GM12878 (cell line): Measurements from ENCODE around the gene OR8G5. TPM values are rescaled to one million over a fixed set of nuclear protein-coding genes. Genes with fewer than 3 reads are reported as not detected.

Experiments
- ATAC-seq: fragments of 200-7000 bp; cut with Tn5 transposase; 3 replicates; pipeline ENCODE4 v1.9.1; 2020; ENCODE audit warnings: mild to moderate bottlenecking, moderate library complexity
- BruUV-seq: library from RNA; stranded (reverse); fragments of 400-500 nt; replicated peaks from 2 replicates; lab custom pipeline; 2021; lab: Mats Ljungman, UMichigan
- CTCF ChIA-PET: fragments of 300-600 bp; sonication (Branson Sonifier 250); formaldehyde crosslinking; extraction: SDS; loops from one replicate; lab custom pipeline; 2021; ENCODE audit warnings: inconsistent platforms; lab: Yijun Ruan, JAX
- POLR2A ChIA-PET: fragments of 350-600 bp; formaldehyde crosslinking; extraction: SDS; loops from one replicate; lab custom pipeline; 2021; ENCODE audit warnings: inconsistent platforms; lab: Charles Lee
- RAD21 ChIA-PET: fragments of 300-600 bp; sonication (Branson Sonifier 250); formaldehyde crosslinking; loops from one replicate; lab custom pipeline; 2023; ENCODE audit warnings: antibody characterized with exemption; ENCODE audit not compliant: unreplicated experiment; lab: Charles Lee
- SMC1A ChIA-PET: fragments of 300-600 bp; sonication (Branson Sonifier 250); formaldehyde crosslinking; loops from one replicate; lab custom pipeline; 2023; ENCODE audit not compliant: unreplicated experiment, uncharacterized antibody; lab: Charles Lee
- DNase-seq: peaks from one replicate; pipeline ENCODE4 v3.0.0-alpha.2; 2011; ENCODE audit warnings: low read depth, low spot score
- FAIRE-seq: peaks from 3 replicates; lab custom pipeline; 2011; peaks lifted over from hg19 to GRCh38; lab: Jason Lieb, UNC
- H2AFZ ChIP-seq: 2 replicates; pipeline ENCODE4 v1.6.0; 2011; ENCODE audit warnings: low read depth, low read length, control low read depth; ENCODE audit not compliant: control insufficient read depth
- H3K27ac ChIP-seq: 2 replicates; pipeline ENCODE4 v1.5.1; 2011; ENCODE audit warnings: control low read depth; ENCODE audit not compliant: control insufficient read depth, insufficient read depth
- H3K27me3 ChIP-seq, 2 experiments: replicated peaks in 1 of 2; 2 replicates each; pipeline versions ENCODE4 v1.6.0 to v1.6.1; 2011; ENCODE audit warnings: low read length in 1 of 2; ENCODE audit not compliant: control insufficient read depth in 2 of 2, insufficient read depth in 2 of 2
- H3K36me3 ChIP-seq, 2 experiments: 2 replicates each; pipeline ENCODE4 v1.5.1; 2011; ENCODE audit warnings: low read length in 1 of 2; ENCODE audit not compliant: control insufficient read depth in 2 of 2, insufficient read depth in 2 of 2
- H3K4me1 ChIP-seq: 2 replicates; pipeline ENCODE4 v1.6.1; 2011; ENCODE audit warnings: mild to moderate bottlenecking, low read length, moderate library complexity, mixed read lengths; ENCODE audit not compliant: control insufficient read depth, insufficient read depth
- H3K4me2 ChIP-seq: 2 replicates; pipeline ENCODE4 v1.6.0; 2011; ENCODE audit warnings: control low read depth; ENCODE audit not compliant: control insufficient read depth, insufficient read depth
- H3K4me3 ChIP-seq: fragments of 200-600 bp; sonication (generic); 2 replicates; pipeline ENCODE4 v1.5.1; 2016
- H3K79me2 ChIP-seq: 2 replicates; pipeline ENCODE4 v1.6.0; 2011; ENCODE audit warnings: low read length; ENCODE audit not compliant: control insufficient read depth, insufficient read depth
- H3K9ac ChIP-seq: 2 replicates; pipeline ENCODE4 v1.8.0; 2011; ENCODE audit warnings: low read length, control low read depth, mixed read lengths; ENCODE audit not compliant: control insufficient read depth, insufficient read depth
- H3K9me3 ChIP-seq: replicated peaks from 3 replicates; pipeline ENCODE4 v1.5.1; 2011; ENCODE audit warnings: mild to moderate bottlenecking, low read length; ENCODE audit not compliant: control insufficient read depth, insufficient read depth
- H4K20me1 ChIP-seq: 2 replicates; pipeline ENCODE4 v1.6.0; 2011; ENCODE audit not compliant: control insufficient read depth, insufficient read depth
- ATF7 ChIP-seq: fragments of 450-650 bp; IDR thresholded peaks from 2 replicates; pipeline ENCODE4 v1.6.1; 2016; ENCODE audit warnings: low read depth, mild to moderate bottlenecking
- CEBPB ChIP-seq, 2 experiments: fragments of 150-350 bp in 1 of 2; IDR thresholded peaks; 2 replicates each; pipeline ENCODE4 v1.6.1; 2012 to 2014; ENCODE audit warnings: low read depth in 2 of 2, low read length in 2 of 2, borderline replicate concordance in 1 of 2, inconsistent platforms in 1 of 2
- FOXK2 ChIP-seq: fragments of 450-650 bp; IDR thresholded peaks from 2 replicates; pipeline ENCODE4 v1.6.1; 2017; ENCODE audit warnings: mild to moderate bottlenecking, moderate library complexity
- GATAD2B ChIP-seq: fragments of 450-650 bp; conservative IDR thresholded peaks from 2 replicates; pipeline ENCODE4 v1.6.1; 2017; ENCODE audit warnings: low read depth, mild to moderate bottlenecking, moderate library complexity
- JUND ChIP-seq: IDR thresholded peaks from 2 replicates; pipeline ENCODE4 v1.6.1; 2012; ENCODE audit warnings: low read depth, mild to moderate bottlenecking, low read length, improper control_type of control experiment, moderate library complexity
- KDM1A ChIP-seq: fragments of 200-600 bp; sonication (generic); IDR thresholded peaks from 2 replicates; pipeline ENCODE4 v1.6.1; 2016; ENCODE audit warnings: borderline replicate concordance
- MXI1 ChIP-seq: fragments of 150-350 bp; IDR thresholded peaks from 2 replicates; pipeline ENCODE4 v1.6.1; 2011; ENCODE audit warnings: low read depth, mild to moderate bottlenecking, inconsistent platforms, low read length, improper control_type of control experiment
- NFXL1 ChIP-seq: fragments of 450-650 bp; IDR thresholded peaks from 2 replicates; pipeline ENCODE4 v1.6.1; 2017; ENCODE audit warnings: antibody characterized with exemption, mild to moderate bottlenecking, borderline replicate concordance
- PML ChIP-seq: IDR thresholded peaks from 2 replicates; pipeline ENCODE4 v1.6.1; 2012; ENCODE audit warnings: low read length, inconsistent platforms
- YBX1 ChIP-seq: fragments of 450-650 bp; IDR thresholded peaks from 2 replicates; pipeline ENCODE4 v1.6.1; 2016; ENCODE audit warnings: antibody characterized with exemption
- ZNF384 ChIP-seq: IDR thresholded peaks from 2 replicates; pipeline ENCODE4 v1.6.1; 2012; ENCODE audit warnings: low read depth, mild to moderate bottlenecking, low read length, improper control_type of control experiment, borderline replicate concordance
- WGBS: methylation state at CpG from one replicate; pipeline ENCODE4 v1.1.6; 2016; ENCODE audit warnings: low lambda C conversion rate; ENCODE audit not compliant: insufficient replicate concordance, insufficient coverage; ENCODE audit errors: missing lambda C conversion rate; 5-methylcytosine and 5-hydroxymethylcytosine counted together
- in situ Hi-C: fragments of 300-500 bp; cut with MboI; formaldehyde crosslinking; loops from 9 replicates; pipeline ENCODE4 v1.14.3; 2018; ENCODE audit warnings: mixed read lengths
- intact Hi-C: fragments of 100-400 bp; cut with micrococcal nuclease; formaldehyde crosslinking; loops from one replicate; pipeline ENCODE4 v1.14.2; 2022; ENCODE audit not compliant: unreplicated experiment
- polyA plus RNA-seq, 11 experiments: library from polyadenylated mRNA; depleted of rRNA in 4 of 11; unstranded in 6 of 11; stranded (reverse) in 5 of 11; fragments of >200 nt; fragmentation: Nextera tagmentation in 4 of 11; fragmentation: Illumina TruSeq in 1 of 11; extraction: Ambion mirVana in 4 of 11; extraction: Trizol in 1 of 11; gene quantifications; 1 replicate in 1 of 11; 2 replicates in 10 of 11; pipeline versions ENCODE4 v1.2.1 to v1.2.3, GENCODE V29; 2011 to 2016; ENCODE audit warnings: inconsistent platforms in 2 of 11, missing spikeins in 2 of 11, low read depth in 1 of 11
- total RNA-seq, 4 experiments: library from RNA; depleted of rRNA in 3 of 4; stranded (reverse); fragments of >200 nt in 3 of 4; fragmentation: Illumina TruSeq in 1 of 4; extraction: Trizol in 1 of 4; gene quantifications; 2 replicates each; pipeline versions ENCODE4 v1.2.1 to v1.2.3, GENCODE V29; 2013 to 2021
- TF ChIP-seq, protein P1 (sequence below): fragments of 450-650 bp; IDR thresholded peaks from 2 replicates; pipeline ENCODE4 v1.6.1; 2017; ENCODE audit warnings: mild to moderate bottlenecking
- TF ChIP-seq, protein P2 (sequence below): fragments of 150-350 bp; IDR thresholded peaks from 2 replicates; pipeline ENCODE4 v1.6.1; 2016; ENCODE audit warnings: low read depth, low read length
- TF ChIP-seq, protein P3 (sequence below): IDR thresholded peaks from 2 replicates; pipeline ENCODE4 v1.6.1; 2012; ENCODE audit warnings: mild to moderate bottlenecking, low read depth, low read length

Gene OR8G5
- total and polyA plus RNA-seq, 10 of the 15 experiments (the other 5 are each of a cell fraction or from before 2014, with no cell fraction given), result not detected

DNA sequence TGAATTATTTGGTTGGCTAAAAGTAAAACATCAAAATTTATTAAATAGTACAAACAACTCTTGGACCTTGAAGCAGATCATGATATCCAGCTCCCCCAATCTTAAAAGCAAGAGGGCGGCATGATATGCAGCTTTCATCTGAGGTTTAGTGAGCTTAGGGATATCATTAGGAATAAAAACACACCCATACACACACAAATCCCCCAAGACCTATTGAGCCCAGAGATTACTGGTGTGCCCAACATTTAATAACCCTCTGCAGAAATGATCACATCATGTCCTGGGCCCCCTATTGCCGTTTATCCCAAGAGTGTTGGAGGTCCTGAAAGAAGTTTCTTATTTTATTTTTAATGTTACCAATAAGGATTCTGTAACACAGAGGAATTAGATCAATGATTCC, 57.7 kb downstream of the OR8G5 start, which contains the start of gene OR8D1 (continued):
- TF ChIP-seq FOXK2, result no peak
- no peak for TF ChIP-seq YBX1
- TF ChIP-seq, protein P1, sequence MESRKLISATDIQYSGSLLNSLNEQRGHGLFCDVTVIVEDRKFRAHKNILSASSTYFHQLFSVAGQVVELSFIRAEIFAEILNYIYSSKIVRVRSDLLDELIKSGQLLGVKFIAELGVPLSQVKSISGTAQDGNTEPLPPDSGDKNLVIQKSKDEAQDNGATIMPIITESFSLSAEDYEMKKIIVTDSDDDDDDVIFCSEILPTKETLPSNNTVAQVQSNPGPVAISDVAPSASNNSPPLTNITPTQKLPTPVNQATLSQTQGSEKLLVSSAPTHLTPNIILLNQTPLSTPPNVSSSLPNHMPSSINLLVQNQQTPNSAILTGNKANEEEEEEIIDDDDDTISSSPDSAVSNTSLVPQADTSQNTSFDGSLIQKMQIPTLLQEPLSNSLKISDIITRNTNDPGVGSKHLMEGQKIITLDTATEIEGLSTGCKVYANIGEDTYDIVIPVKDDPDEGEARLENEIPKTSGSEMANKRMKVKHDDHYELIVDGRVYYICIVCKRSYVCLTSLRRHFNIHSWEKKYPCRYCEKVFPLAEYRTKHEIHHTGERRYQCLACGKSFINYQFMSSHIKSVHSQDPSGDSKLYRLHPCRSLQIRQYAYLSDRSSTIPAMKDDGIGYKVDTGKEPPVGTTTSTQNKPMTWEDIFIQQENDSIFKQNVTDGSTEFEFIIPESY, result no peak
- TF ChIP-seq KDM1A, result no peak

DNA sequence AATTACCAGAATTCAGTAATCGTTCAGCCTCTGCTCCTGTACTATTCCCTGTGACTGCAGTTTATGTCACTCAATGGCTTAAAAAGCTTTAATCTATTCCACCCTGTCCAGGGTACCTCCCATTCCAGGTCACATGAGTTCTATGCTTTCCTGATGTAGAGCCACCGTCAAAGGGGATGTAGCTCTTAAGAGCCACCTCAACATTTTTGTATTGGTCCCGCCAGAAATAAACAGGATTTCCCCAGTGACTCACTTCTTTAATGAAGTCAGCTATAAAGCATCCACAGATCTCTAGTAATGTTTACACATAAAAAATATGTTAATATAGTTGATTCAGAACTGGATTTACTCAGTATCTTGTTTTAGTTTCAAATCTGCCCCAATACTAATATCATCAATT, 58.9 kb downstream of the OR8G5 start:
- in situ Hi-C loops (no loop called here), intact Hi-C loops (no loop called here)
- no peaks in the 10 kb centered on the region; the same call in 1 of the 2 replicates for H4K20me1 ChIP-seq
- no peaks in the 10 kb centered on the region for H3K9me3 ChIP-seq
- no peaks in the 10 kb centered on the region for H3K27me3 ChIP-seq
- no peak overlapping the region for H3K27ac ChIP-seq
- H3K4me1 ChIP-seq, result no peaks in the 10 kb centered on the region
- H3K4me3 ChIP-seq, result no peak overlapping the region
- H3K9ac ChIP-seq, result no peak overlapping the region
- no peaks in the 10 kb centered on the region for H3K36me3 ChIP-seq
- ChIA-PET CTCF (no interaction called here), SMC1A (no interaction called here), RAD21 (no interaction called here), POLR2A (no interaction called here)
- FAIRE-seq (no peak), DNase-seq (no peak), ATAC-seq (no peak)
- no peaks in the 10 kb centered on the region for H3K79me2 ChIP-seq
- no peak overlapping the region for H3K4me2 ChIP-seq
- WGBS, result 3% methylated on average over 3 of the region's 3 CpGs
- no TSS peak for BruUV-seq
- H2AFZ ChIP-seq, result no peak overlapping the region
- TF ChIP-seq NFXL1 (no peak), GATAD2B (no peak), MXI1 (no peak), JUND (no peak), CEBPB (IDR thresholded peaks at IDR 0.05; ENCODE audit: borderline replicate concordance in 1 of 2, low read depth in 2 of 2, low read length in 2 of 2) (no peak), PML (no peak), ATF7 (no peak), ZNF384 (no peak)
- TF ChIP-seq, protein P2, sequence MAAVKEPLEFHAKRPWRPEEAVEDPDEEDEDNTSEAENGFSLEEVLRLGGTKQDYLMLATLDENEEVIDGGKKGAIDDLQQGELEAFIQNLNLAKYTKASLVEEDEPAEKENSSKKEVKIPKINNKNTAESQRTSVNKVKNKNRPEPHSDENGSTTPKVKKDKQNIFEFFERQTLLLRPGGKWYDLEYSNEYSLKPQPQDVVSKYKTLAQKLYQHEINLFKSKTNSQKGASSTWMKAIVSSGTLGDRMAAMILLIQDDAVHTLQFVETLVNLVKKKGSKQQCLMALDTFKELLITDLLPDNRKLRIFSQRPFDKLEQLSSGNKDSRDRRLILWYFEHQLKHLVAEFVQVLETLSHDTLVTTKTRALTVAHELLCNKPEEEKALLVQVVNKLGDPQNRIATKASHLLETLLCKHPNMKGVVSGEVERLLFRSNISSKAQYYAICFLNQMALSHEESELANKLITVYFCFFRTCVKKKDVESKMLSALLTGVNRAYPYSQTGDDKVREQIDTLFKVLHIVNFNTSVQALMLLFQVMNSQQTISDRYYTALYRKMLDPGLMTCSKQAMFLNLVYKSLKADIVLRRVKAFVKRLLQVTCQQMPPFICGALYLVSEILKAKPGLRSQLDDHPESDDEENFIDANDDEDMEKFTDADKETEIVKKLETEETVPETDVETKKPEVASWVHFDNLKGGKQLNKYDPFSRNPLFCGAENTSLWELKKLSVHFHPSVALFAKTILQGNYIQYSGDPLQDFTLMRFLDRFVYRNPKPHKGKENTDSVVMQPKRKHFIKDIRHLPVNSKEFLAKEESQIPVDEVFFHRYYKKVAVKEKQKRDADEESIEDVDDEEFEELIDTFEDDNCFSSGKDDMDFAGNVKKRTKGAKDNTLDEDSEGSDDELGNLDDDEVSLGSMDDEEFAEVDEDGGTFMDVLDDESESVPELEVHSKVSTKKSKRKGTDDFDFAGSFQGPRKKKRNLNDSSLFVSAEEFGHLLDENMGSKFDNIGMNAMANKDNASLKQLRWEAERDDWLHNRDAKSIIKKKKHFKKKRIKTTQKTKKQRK, result no peak
- TF ChIP-seq, protein P3, sequence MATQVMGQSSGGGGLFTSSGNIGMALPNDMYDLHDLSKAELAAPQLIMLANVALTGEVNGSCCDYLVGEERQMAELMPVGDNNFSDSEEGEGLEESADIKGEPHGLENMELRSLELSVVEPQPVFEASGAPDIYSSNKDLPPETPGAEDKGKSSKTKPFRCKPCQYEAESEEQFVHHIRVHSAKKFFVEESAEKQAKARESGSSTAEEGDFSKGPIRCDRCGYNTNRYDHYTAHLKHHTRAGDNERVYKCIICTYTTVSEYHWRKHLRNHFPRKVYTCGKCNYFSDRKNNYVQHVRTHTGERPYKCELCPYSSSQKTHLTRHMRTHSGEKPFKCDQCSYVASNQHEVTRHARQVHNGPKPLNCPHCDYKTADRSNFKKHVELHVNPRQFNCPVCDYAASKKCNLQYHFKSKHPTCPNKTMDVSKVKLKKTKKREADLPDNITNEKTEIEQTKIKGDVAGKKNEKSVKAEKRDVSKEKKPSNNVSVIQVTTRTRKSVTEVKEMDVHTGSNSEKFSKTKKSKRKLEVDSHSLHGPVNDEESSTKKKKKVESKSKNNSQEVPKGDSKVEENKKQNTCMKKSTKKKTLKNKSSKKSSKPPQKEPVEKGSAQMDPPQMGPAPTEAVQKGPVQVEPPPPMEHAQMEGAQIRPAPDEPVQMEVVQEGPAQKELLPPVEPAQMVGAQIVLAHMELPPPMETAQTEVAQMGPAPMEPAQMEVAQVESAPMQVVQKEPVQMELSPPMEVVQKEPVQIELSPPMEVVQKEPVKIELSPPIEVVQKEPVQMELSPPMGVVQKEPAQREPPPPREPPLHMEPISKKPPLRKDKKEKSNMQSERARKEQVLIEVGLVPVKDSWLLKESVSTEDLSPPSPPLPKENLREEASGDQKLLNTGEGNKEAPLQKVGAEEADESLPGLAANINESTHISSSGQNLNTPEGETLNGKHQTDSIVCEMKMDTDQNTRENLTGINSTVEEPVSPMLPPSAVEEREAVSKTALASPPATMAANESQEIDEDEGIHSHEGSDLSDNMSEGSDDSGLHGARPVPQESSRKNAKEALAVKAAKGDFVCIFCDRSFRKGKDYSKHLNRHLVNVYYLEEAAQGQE, result no peak
